HG03520 (cell line): ENCODE measurements around the gene ACLY.

Source experiments
- ATAC-seq: cut with Tn5 transposase; IDR thresholded peaks from one replicate; pipeline ENCODE4 v1.9.1; 2021; ENCODE audit warnings: mild to moderate bottlenecking, moderate library complexity; ENCODE audit not compliant: unreplicated experiment

Gene ACLY

GRCh38 chr17:41913798-41914197 is 5.0 kb downstream of the ACLY start:
- no peak for ATAC-seq

- ATAC-seq = no peak
These were observed 5.8 kb downstream of the ACLY start for GRCh38 chr17:41912925-41913324.

- ATAC-seq = no peak
These were observed 7.9 kb downstream of the ACLY start for GRCh38 chr17:41910701-41911391.

- no peak for ATAC-seq
These were observed 9.7 kb downstream of the ACLY start for GRCh38 chr17:41909088-41909487.

GRCh38 chr17:41907633-41908539 is 10.9 kb downstream of the ACLY start:
- no peak for ATAC-seq

GRCh38 chr17:41907185-41907556 is 11.6 kb downstream of the ACLY start:
- no peak for ATAC-seq

GRCh38 chr17:41906465-41907184 is 12.1 kb downstream of the ACLY start:
- no peak for ATAC-seq

- ATAC-seq = no peak
These were observed 13.6 kb downstream of the ACLY start for GRCh38 chr17:41905172-41905571.

GRCh38 chr17:41904242-41904841 is 14.4 kb downstream of the ACLY start:
- ATAC-seq = no peak

- ATAC-seq = no peak
These were observed 17.1 kb downstream of the ACLY start for GRCh38 chr17:41901646-41902045.

GRCh38 chr17:41896726-41897125 is 22.0 kb downstream of the ACLY start:
- ATAC-seq = no peak

- ATAC-seq = no peak
These were observed 23.1 kb downstream of the ACLY start for GRCh38 chr17:41895617-41896016.

- ATAC-seq = no peak
These were observed 23.9 kb downstream of the ACLY start for GRCh38 chr17:41894791-41895331.

GRCh38 chr17:41893384-41893783 is 25.4 kb downstream of the ACLY start:
- ATAC-seq = no peak

GRCh38 chr17:41892021-41892376 is 26.8 kb downstream of the ACLY start:
- ATAC-seq = no peak

GRCh38 chr17:41891135-41892020 is 27.4 kb downstream of the ACLY start:
- no peak for ATAC-seq

GRCh38 chr17:41888332-41888965 is 30.3 kb downstream of the ACLY start:
- no peak for ATAC-seq

GRCh38 chr17:41885733-41886132 is 33.0 kb downstream of the ACLY start:
- no peak for ATAC-seq

GRCh38 chr17:41882756-41883155 is 36.0 kb downstream of the ACLY start:
- no peak for ATAC-seq

GRCh38 chr17:41880130-41880529 is 38.6 kb downstream of the ACLY start:
- no peak for ATAC-seq
